ENCODE measurements around the gene GABARAP. TPM values are rescaled to one million over a fixed set of nuclear protein-coding genes. Genes with fewer than 3 reads are reported as not detected.

Gene GABARAP
- total and polyA plus RNA-seq, 10 of the 15 experiments (the other 5 are each of a cell fraction or from before 2014, with no cell fraction given), result 134 to 613 (median 285) TPM

- WGBS (ENCODE audit: insufficient coverage, insufficient replicate concordance, low lambda C conversion rate, missing lambda C conversion rate), result 29% methylated on average over 15 of the region's 26 CpGs
- H3K4me3 ChIP-seq, result no peak overlapping the region
- intact Hi-C loops (cut with micrococcal nuclease; ENCODE audit: unreplicated experiment) (no loop called here), in situ Hi-C loops (cut with MboI) (no loop called here)
- no peaks in the 10 kb centered on the region for H3K9me3 ChIP-seq (replicated peaks; ENCODE audit: control insufficient read depth, insufficient read depth, low read length)
- peak; percentile 91 for ATAC-seq
- FAIRE-seq, result no peak
- H3K27ac ChIP-seq (ENCODE audit: control insufficient read depth, insufficient read depth), result no peak overlapping the region
- H3K4me1 ChIP-seq (ENCODE audit: control insufficient read depth, insufficient read depth, low read length), result no peaks in the 10 kb centered on the region
- no peaks in the 10 kb centered on the region for H3K36me3 ChIP-seq (ENCODE audit: control insufficient read depth in 2 of 2, insufficient read depth in 2 of 2, low read length in 1 of 2)
- H3K79me2 ChIP-seq (ENCODE audit: control insufficient read depth, insufficient read depth, low read length), result no peaks in the 10 kb centered on the region
- BruUV-seq (replicated peaks), result no TSS peak
- H4K20me1 ChIP-seq (ENCODE audit: control insufficient read depth, insufficient read depth), result no peaks in the 10 kb centered on the region
- no peak overlapping the region for H2AFZ ChIP-seq (ENCODE audit: control insufficient read depth, low read depth, low read length)
- RAD21 ChIA-PET (ENCODE audit: unreplicated experiment), result no interaction called here
- H3K9ac ChIP-seq (ENCODE audit: control insufficient read depth, insufficient read depth, low read length), result no peak overlapping the region
- no peaks in the 10 kb centered on the region for H3K27me3 ChIP-seq (replicated peaks in 1 of 2; ENCODE audit: control insufficient read depth in 2 of 2, insufficient read depth in 2 of 2, low read length in 1 of 2)
- H3K4me2 ChIP-seq (ENCODE audit: control insufficient read depth, insufficient read depth), result no peak overlapping the region
- CTCF ChIA-PET, result interaction anchor here (1.0 kb wide), 1 partner anchor 59 kb away, joined by 4 read pairs; no protein-coding TSS in a partner anchor
- no peak for DNase-seq (ENCODE audit: low read depth, low spot score)
- POLR2A ChIA-PET, result interaction anchor here (0.6 kb wide), 2 partner anchors 8 to 29 kb away, joined by 4 read pairs; no protein-coding TSS in a partner anchor
- SMC1A ChIA-PET (ENCODE audit: uncharacterized antibody, unreplicated experiment), result no interaction called here
- TF ChIP-seq PAX8 (IDR thresholded peaks at IDR 0.05) (no peak), IKZF1 (conservative IDR thresholded peaks at IDR 0.05) (peak; percentile 92), MYB (IDR thresholded peaks at IDR 0.05; ENCODE audit: borderline replicate concordance, low read depth, low read length) (no peak), NR2C1 (IDR thresholded peaks at IDR 0.05) (peak; percentile 56), USF2 (IDR thresholded peaks at IDR 0.05; ENCODE audit: borderline replicate concordance, low read depth, low read length) (peak; percentile 55), USF1 (IDR thresholded peaks at IDR 0.05; ENCODE audit: borderline replicate concordance, extremely low read length, insufficient read depth, low read depth, low read length) (peak; percentile 73), E2F8 (IDR thresholded peaks at IDR 0.05; ENCODE audit: low read depth, partially characterized antibody) (no peak), ZZZ3 (IDR thresholded peaks at IDR 0.05; ENCODE audit: control insufficient read depth, insufficient read length, low read depth) (no peak), BRCA1 (IDR thresholded peaks at IDR 0.05; ENCODE audit: low read depth, low read length) (no peak), JUNB (IDR thresholded peaks at IDR 0.05) (no peak), ATF3 (IDR thresholded peaks at IDR 0.05; ENCODE audit: borderline replicate concordance, extremely low read depth, low read depth, low read length) (peak; percentile 81; the same call in 1 of the 2 replicates), SREBF1 (IDR thresholded peaks at IDR 0.05; ENCODE audit: low read length) (peak; percentile 42; the same call in 1 of the 2 replicates), YY1 (IDR thresholded peaks at IDR 0.05; ENCODE audit: low read depth, low read length) (peak; percentile 79), NBN (IDR thresholded peaks at IDR 0.05) (no peak), RBBP5 (conservative IDR thresholded peaks at IDR 0.05) (no peak), SIX5 (IDR thresholded peaks at IDR 0.05; ENCODE audit: low read depth, low read length, severe bottlenecking) (peak; percentile 99), MYC (IDR thresholded peaks at IDR 0.05; ENCODE audit: insufficient read depth, insufficient read length, insufficient replicate concordance, low read length, severe bottlenecking) (no peak), RAD51 (IDR thresholded peaks at IDR 0.05) (peak; percentile 32; the same call in 1 of the 2 replicates), TCF3 (IDR thresholded peaks at IDR 0.05; ENCODE audit: borderline replicate concordance, insufficient read depth, low read depth, low read length) (peak; percentile 44; the same call in 1 of the 2 replicates), HCFC1 (IDR thresholded peaks at IDR 0.05; ENCODE audit: low read length) (peak; percentile 95), TCF12 (IDR thresholded peaks at IDR 0.05; ENCODE audit: low read depth, low read length) (0 out of 2 replicates have a peak, but pooled peaks have one; percentile 13)
These were observed 50.5 kb downstream of the GABARAP start for GRCh38 chr17:7191571-7192270.

All from GM12878 (cell line).